Measurements from ENCODE around the gene NFIC. TPM values are rescaled to one million over a fixed set of nuclear protein-coding genes. Genes with fewer than 3 reads are reported as not detected.

NFIC gene
- total and polyA plus RNA-seq, 5 experiments from 2014 or later, result 5.8 to 34.8 (median 15.8) TPM

- POLR2A ChIA-PET, result interaction anchor here (0.6 kb wide), 1 partner anchor 863 kb away, joined by 5 read pairs; no protein-coding TSS in a partner anchor
- no peak overlapping the region for H3K4me3 Mint-ChIP-seq
- ATAC-seq (no peak), DNase-seq (no peak)
- peaks cover 0 to 2% (median 0%) of the 10 kb centered on the region in 4 donors for H3K4me1 Mint-ChIP-seq
- peak overlapping the region in 4 of 10 donors; percentile 32 to 69 (median 40) for H3K27ac Mint-ChIP-seq
- peaks cover 0 to 4% (median 0%) of the 10 kb centered on the region in 3 donors for H3K36me3 Mint-ChIP-seq
- H3K27me3 Mint-ChIP-seq, result no peaks in the 10 kb centered on the region
- no peaks in the 10 kb centered on the region for H3K9me3 Mint-ChIP-seq
These were observed 104.2 kb downstream of the NFIC start for GRCh38 chr19:3470500-3471128.

GRCh38 chr19:3471954-3472655 lies 105.7 kb downstream of the NFIC start:
- peak in 1 of 2 donors; percentile 46 for ATAC-seq
- DNase-seq, result peak in 8 of 10 donors; percentile 16 to 43 (median 34)
- Mint-ChIP-seq H3K27me3 (no peaks in the 10 kb centered on the region), H3K9me3 (no peaks in the 10 kb centered on the region), H3K36me3 (no peaks in the 10 kb centered on the region), H3K27ac (peak overlapping the region in 1 of 10 donors; percentile 29), H3K4me3 (no peak overlapping the region), H3K4me1 (peaks cover 0 to 2% (median 0%) of the 10 kb centered on the region in 4 donors)
- POLR2A ChIA-PET, result interaction anchor here (0.6 kb wide), 1 partner anchor 92 kb away, joined by 3 read pairs; no protein-coding TSS in a partner anchor

- Mint-ChIP-seq H3K9me3 (no peaks in the 10 kb centered on the region), H3K27ac (no peak overlapping the region)
These were observed 107.6 kb downstream of the NFIC start for GRCh38 chr19:3474010-3474409.

GRCh38 chr19:3474614-3475013 lies 108.2 kb downstream of the NFIC start:
- Mint-ChIP-seq H3K9me3 (no peaks in the 10 kb centered on the region), H3K36me3 (no peaks in the 10 kb centered on the region), H3K27me3 (no peaks in the 10 kb centered on the region), H3K4me3 (no peak overlapping the region), H3K27ac (no peak overlapping the region), H3K4me1 (peaks cover 10 to 20% (median 12%) of the 10 kb centered on the region in 4 donors)
- ATAC-seq, result no peak
- no peak for DNase-seq
- POLR2A ChIA-PET, result no interaction called here

More at GRCh38 chr19:3474010-3474409, 107.6 kb downstream of the NFIC start:
- Mint-ChIP-seq H3K4me1 (peaks cover 6 to 14% (median 10%) of the 10 kb centered on the region in 4 donors), H3K36me3 (no peaks in the 10 kb centered on the region), H3K27me3 (no peaks in the 10 kb centered on the region), H3K4me3 (no peak overlapping the region)
- POLR2A ChIA-PET, result no interaction called here
- DNase-seq (no peak), ATAC-seq (no peak)

- H3K36me3 Mint-ChIP-seq, result no peaks in the 10 kb centered on the region
- H3K4me1 Mint-ChIP-seq, result peaks cover 10 to 23% (median 12%) of the 10 kb centered on the region in 4 donors
- DNase-seq (no peak), ATAC-seq (no peak)
- POLR2A ChIA-PET, result no interaction called here
- H3K4me3 Mint-ChIP-seq, result no peak overlapping the region
- H3K27ac Mint-ChIP-seq, result no peak overlapping the region
- no peaks in the 10 kb centered on the region for H3K9me3 Mint-ChIP-seq
- H3K27me3 Mint-ChIP-seq, result no peaks in the 10 kb centered on the region
These were observed 109.1 kb downstream of the NFIC start for GRCh38 chr19:3475449-3475848.

GRCh38 chr19:3476830-3477229 lies 110.4 kb downstream of the NFIC start:
- no peaks in the 10 kb centered on the region for H3K36me3 Mint-ChIP-seq
- no peaks in the 10 kb centered on the region for H3K9me3 Mint-ChIP-seq
- ATAC-seq (no peak), DNase-seq (no peak)
- H3K4me3 Mint-ChIP-seq, result no peak overlapping the region
- H3K27ac Mint-ChIP-seq, result no peak overlapping the region
- H3K4me1 Mint-ChIP-seq, result peaks cover 12 to 23% (median 12%) of the 10 kb centered on the region in 4 donors
- no peaks in the 10 kb centered on the region for H3K27me3 Mint-ChIP-seq
- POLR2A ChIA-PET, result no interaction called here

- H3K4me3 Mint-ChIP-seq, result peak overlapping the region in 1 of 10 donors; percentile 88
- ATAC-seq (no peak), DNase-seq (no peak)
- POLR2A ChIA-PET, result interaction anchor here (0.5 kb wide), 1 partner anchor 755 kb away, joined by 4 read pairs; no protein-coding TSS in a partner anchor
- H3K9me3 Mint-ChIP-seq, result no peaks in the 10 kb centered on the region
- no peak overlapping the region for H3K27ac Mint-ChIP-seq
- H3K36me3 Mint-ChIP-seq, result no peaks in the 10 kb centered on the region
- H3K27me3 Mint-ChIP-seq, result no peaks in the 10 kb centered on the region
- H3K4me1 Mint-ChIP-seq, result peaks cover 12 to 23% (median 12%) of the 10 kb centered on the region in 4 donors
These were observed 111.1 kb downstream of the NFIC start for GRCh38 chr19:3477506-3477905.

GRCh38 chr19:3477951-3478350 lies 111.6 kb downstream of the NFIC start:
- no peaks in the 10 kb centered on the region for H3K9me3 Mint-ChIP-seq
- DNase-seq, result no peak
- H3K4me3 Mint-ChIP-seq, result peak overlapping the region in 9 of 10 donors; percentile 16 to 88 (median 79)
- POLR2A ChIA-PET, result interaction anchor here (0.5 kb wide), 1 partner anchor 754 kb away, joined by 4 read pairs; no protein-coding TSS in a partner anchor
- ATAC-seq, result no peak
- H3K4me1 Mint-ChIP-seq, result peaks cover 12 to 23% (median 12%) of the 10 kb centered on the region in 4 donors
- peak overlapping the region in 7 of 10 donors; percentile 20 to 86 (median 59) for H3K27ac Mint-ChIP-seq
- H3K27me3 Mint-ChIP-seq, result no peaks in the 10 kb centered on the region
- H3K36me3 Mint-ChIP-seq, result no peaks in the 10 kb centered on the region

- POLR2A ChIA-PET, result interaction anchor here (0.5 to 1.0 kb wide), 2 partner anchors 28 to 723 kb away, joined by 4 read pairs; partner anchors contain the start of gene FZR1
- Mint-ChIP-seq H3K4me3 (peak overlapping the region; percentile 59 to 88 (median 79)), H3K4me1 (peaks cover 12 to 23% (median 12%) of the 10 kb centered on the region in 4 donors), H3K36me3 (no peaks in the 10 kb centered on the region), H3K27ac (peak overlapping the region in 6 of 10 donors; percentile 53 to 88 (median 66)), H3K27me3 (no peaks in the 10 kb centered on the region), H3K9me3 (no peaks in the 10 kb centered on the region)
- ATAC-seq (peak; percentile 42 to 46), DNase-seq (peak in 4 of 10 donors; percentile 10 to 34 (median 18))
These were observed 112.2 kb downstream of the NFIC start for GRCh38 chr19:3478409-3479176.

GRCh38 chr19:3479177-3479833 lies 112.9 kb downstream of the NFIC start:
- H3K36me3 Mint-ChIP-seq, result no peaks in the 10 kb centered on the region
- DNase-seq (peak in 9 of 10 donors; percentile 28 to 83 (median 65)), ATAC-seq (peak; percentile 73 to 78)
- peaks cover 12 to 23% (median 12%) of the 10 kb centered on the region in 4 donors for H3K4me1 Mint-ChIP-seq
- POLR2A ChIA-PET, result interaction anchor here (0.5 to 1.4 kb wide), 3 partner anchors 14 to 723 kb away, joined by 4 read pairs; partner anchors contain the start of gene FZR1
- H3K27ac Mint-ChIP-seq, result peak overlapping the region in 4 of 10 donors; percentile 14 to 53 (median 26)
- peak overlapping the region in 8 of 10 donors; percentile 14 to 88 (median 68) for H3K4me3 Mint-ChIP-seq
- H3K9me3 Mint-ChIP-seq, result no peaks in the 10 kb centered on the region
- no peaks in the 10 kb centered on the region for H3K27me3 Mint-ChIP-seq

- H3K4me3 Mint-ChIP-seq, result peak overlapping the region in 4 of 10 donors; percentile 10 to 88 (median 48)
- peaks cover 12 to 27% (median 12%) of the 10 kb centered on the region in 4 donors for H3K4me1 Mint-ChIP-seq
- peak; percentile 39 to 43 for ATAC-seq
- no peaks in the 10 kb centered on the region for H3K36me3 Mint-ChIP-seq
- no peaks in the 10 kb centered on the region for H3K9me3 Mint-ChIP-seq
- peak overlapping the region in 3 of 10 donors; percentile 21 to 53 (median 31) for H3K27ac Mint-ChIP-seq
- no peaks in the 10 kb centered on the region for H3K27me3 Mint-ChIP-seq
- POLR2A ChIA-PET, result interaction anchor here (1.0 to 1.4 kb wide), 2 partner anchors 15 to 26 kb away, joined by 4 read pairs; partner anchors contain the start of gene FZR1
- peak in 8 of 10 donors; percentile 31 to 70 (median 42) for DNase-seq
These were observed 113.4 kb downstream of the NFIC start for GRCh38 chr19:3479834-3480215.

Measured in naive thymus-derived CD8-positive, alpha-beta T cell (primary cell).